Muscle of arm (tissue), 12 donors: ENCODE measurements around the gene SLC46A2. TPM values are rescaled to one million over a fixed set of nuclear protein-coding genes. Genes with fewer than 3 reads are reported as not detected.

Experiments
- DNase-seq: peaks from one replicate; pipeline ENCODE4 v3.0.0-alpha.2; 2013
- polyA plus RNA-seq, 12 donors: library from polyadenylated mRNA; unstranded; fragments of 120-200 nt; gene quantifications; one replicate each; pipeline ENCODE4 v1.2.1, GENCODE V29; 2013; ENCODE audit not compliant: insufficient read length in 12 of 12

Gene SLC46A2
- polyA plus RNA-seq, 12 donors, result 0.18 to 0.31 (median 0.21) TPM; not detected in 7

GRCh38 chr9:112886351-112886750 lies 4.3 kb downstream of the SLC46A2 start:
- DNase-seq, result no peak

- no peak for DNase-seq
Observed at GRCh38 chr9:112885324-112885723, 5.4 kb downstream of the SLC46A2 start.

- DNase-seq, result no peak
Observed at GRCh38 chr9:112884721-112885120, 6.0 kb downstream of the SLC46A2 start.

GRCh38 chr9:112884101-112884500 lies 6.6 kb downstream of the SLC46A2 start:
- DNase-seq, result no peak

- DNase-seq, result no peak
Observed at GRCh38 chr9:112881331-112881730, 9.3 kb downstream of the SLC46A2 start.

GRCh38 chr9:112880650-112881049 lies 10.0 kb downstream of the SLC46A2 start:
- no peak for DNase-seq

GRCh38 chr9:112878752-112879151 lies 11.9 kb downstream of the SLC46A2 start:
- DNase-seq, result no peak

- no peak for DNase-seq
Observed at GRCh38 chr9:112873773-112874405, 16.8 kb downstream of the SLC46A2 start.

GRCh38 chr9:112872019-112872418 lies 18.7 kb downstream of the SLC46A2 start:
- no peak for DNase-seq

- no peak for DNase-seq
Observed at GRCh38 chr9:112870556-112870955, 20.1 kb downstream of the SLC46A2 start.

- no peak for DNase-seq
Observed at GRCh38 chr9:112869917-112870316, 20.8 kb downstream of the SLC46A2 start.

GRCh38 chr9:112869041-112869529 lies 21.6 kb downstream of the SLC46A2 start:
- DNase-seq, result no peak

GRCh38 chr9:112868461-112868860 lies 22.2 kb downstream of the SLC46A2 start:
- no peak for DNase-seq

GRCh38 chr9:112867275-112867991 lies 23.2 kb downstream of the SLC46A2 start:
- no peak for DNase-seq

- DNase-seq, result no peak
Observed at GRCh38 chr9:112866662-112867274, 23.9 kb downstream of the SLC46A2 start.

- no peak for DNase-seq
Observed at GRCh38 chr9:112864982-112865381, 25.7 kb downstream of the SLC46A2 start.

- DNase-seq, result no peak
Observed at GRCh38 chr9:112864403-112864802, 26.3 kb downstream of the SLC46A2 start.

- no peak for DNase-seq
Observed at GRCh38 chr9:112863746-112864145, 26.9 kb downstream of the SLC46A2 start.

GRCh38 chr9:112863214-112863613 lies 27.5 kb downstream of the SLC46A2 start:
- DNase-seq, result no peak

GRCh38 chr9:112861638-112862555 lies 28.8 kb downstream of the SLC46A2 start:
- DNase-seq, result no peak

GRCh38 chr9:112861155-112861554 lies 29.5 kb downstream of the SLC46A2 start:
- DNase-seq, result no peak

- DNase-seq, result no peak
Observed at GRCh38 chr9:112860451-112860850, 30.2 kb downstream of the SLC46A2 start.
